Esophagus muscularis mucosa (tissue), 3 donors: ENCODE results near the gene ZAR1L.

Experiments
- POLR2A ChIP-seq: fragments of 450-650 bp; IDR thresholded peaks from one replicate; pipeline ENCODE4 v1.6.1; 2017; ENCODE audit warnings: antibody characterized with exemption, moderate library complexity, mild to moderate bottlenecking, low read depth
- TF ChIP-seq, protein P1 (sequence below), 3 experiments: fragments of 200-600 bp in 2 of 3; fragments of 450-650 bp in 1 of 3; sonication (generic) in 2 of 3; IDR thresholded peaks; one replicate each; pipeline ENCODE4 v1.5.1; 2017 to 2019; ENCODE audit warnings: antibody characterized with exemption in 3 of 3, mild to moderate bottlenecking in 2 of 3, moderate library complexity in 1 of 3

DNA sequence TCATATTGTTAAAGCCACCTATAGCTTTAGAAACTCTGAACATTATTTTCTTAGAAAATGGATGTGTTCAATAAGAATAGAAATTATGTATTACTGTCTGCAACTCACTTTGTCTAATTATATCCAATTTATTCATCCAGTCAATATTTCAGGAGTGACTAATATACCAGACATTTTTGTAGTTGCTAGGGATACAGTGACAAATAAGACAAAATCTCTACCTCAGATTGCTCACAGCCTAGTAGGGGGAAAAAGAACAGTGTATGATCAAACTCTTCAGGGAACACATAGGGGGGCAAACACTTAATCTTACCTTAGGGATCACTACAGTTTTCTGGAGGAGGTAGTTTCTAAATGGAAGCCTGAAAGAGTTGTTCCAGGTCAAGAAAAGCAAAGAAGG lies 8.7 kb upstream of the ZAR1L start:
- TF ChIP-seq POLR2A, result no peak
- TF ChIP-seq, protein P1, sequence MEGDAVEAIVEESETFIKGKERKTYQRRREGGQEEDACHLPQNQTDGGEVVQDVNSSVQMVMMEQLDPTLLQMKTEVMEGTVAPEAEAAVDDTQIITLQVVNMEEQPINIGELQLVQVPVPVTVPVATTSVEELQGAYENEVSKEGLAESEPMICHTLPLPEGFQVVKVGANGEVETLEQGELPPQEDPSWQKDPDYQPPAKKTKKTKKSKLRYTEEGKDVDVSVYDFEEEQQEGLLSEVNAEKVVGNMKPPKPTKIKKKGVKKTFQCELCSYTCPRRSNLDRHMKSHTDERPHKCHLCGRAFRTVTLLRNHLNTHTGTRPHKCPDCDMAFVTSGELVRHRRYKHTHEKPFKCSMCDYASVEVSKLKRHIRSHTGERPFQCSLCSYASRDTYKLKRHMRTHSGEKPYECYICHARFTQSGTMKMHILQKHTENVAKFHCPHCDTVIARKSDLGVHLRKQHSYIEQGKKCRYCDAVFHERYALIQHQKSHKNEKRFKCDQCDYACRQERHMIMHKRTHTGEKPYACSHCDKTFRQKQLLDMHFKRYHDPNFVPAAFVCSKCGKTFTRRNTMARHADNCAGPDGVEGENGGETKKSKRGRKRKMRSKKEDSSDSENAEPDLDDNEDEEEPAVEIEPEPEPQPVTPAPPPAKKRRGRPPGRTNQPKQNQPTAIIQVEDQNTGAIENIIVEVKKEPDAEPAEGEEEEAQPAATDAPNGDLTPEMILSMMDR (IDR thresholded peaks at IDR 0.05), result no peak
